H1 (cell line): ENCODE results near the gene MNAT1. TPM values are rescaled to one million over a fixed set of nuclear protein-coding genes. Genes with fewer than 3 reads are reported as not detected.

Experiments
- CTCF ChIA-PET: fragments of 300-600 bp; sonication (Branson Sonifier 250); formaldehyde crosslinking; loops from one replicate; lab custom pipeline; 2021; ENCODE audit not compliant: partially characterized antibody; lab: Charles Lee
- POLR2A ChIA-PET: fragments of 300-600 bp; sonication (Branson Sonifier 250); formaldehyde crosslinking; loops from one replicate; lab custom pipeline; 2021; ENCODE audit warnings: inconsistent platforms; ENCODE audit not compliant: partially characterized antibody; lab: Charles Lee
- DNase-seq, 2 experiments: peaks; one replicate each; pipeline versions ENCODE4 v3.0.0 to v3.0.0-alpha.2; 2010 to 2022; ENCODE audit warnings: low spot score in 2 of 2, low read depth in 1 of 2, mixed read lengths in 1 of 2
- FAIRE-seq: peaks from 2 replicates; lab custom pipeline; 2011; peaks lifted over from hg19 to GRCh38; lab: Jason Lieb, UNC
- H2AFZ ChIP-seq: 2 replicates; pipeline ENCODE4 v1.8.1; 2012; ENCODE audit warnings: low read length, inconsistent platforms
- H2AK5ac ChIP-seq: 2 replicates; pipeline ENCODE4 v1.6.1; 2013; ENCODE audit warnings: low read depth, low read length
- H2BK120ac ChIP-seq: replicated peaks from 2 replicates; pipeline ENCODE3; 2013; ENCODE audit warnings: low read depth, low read length, inconsistent platforms
- H2BK12ac ChIP-seq: 2 replicates; pipeline ENCODE4 v1.6.1; 2013; ENCODE audit warnings: low read depth, low read length
- H2BK15ac ChIP-seq: 2 replicates; pipeline ENCODE4 v1.6.1; 2013; ENCODE audit warnings: low read length
- H2BK20ac ChIP-seq: 2 replicates; pipeline ENCODE4 v1.6.1; 2013; ENCODE audit warnings: low read length
- H2BK5ac ChIP-seq: 2 replicates; pipeline ENCODE4 v1.6.1; 2013; ENCODE audit warnings: low read depth, low read length
- H3K14ac ChIP-seq: 2 replicates; pipeline ENCODE4 v1.6.1; 2013; ENCODE audit warnings: inconsistent platforms; ENCODE audit not compliant: insufficient read length
- H3K18ac ChIP-seq: 2 replicates; pipeline ENCODE4 v1.6.1; 2013; ENCODE audit warnings: low read length; ENCODE audit errors: extremely low read depth
- H3K23ac ChIP-seq: 2 replicates; pipeline ENCODE4 v1.6.1; 2013; ENCODE audit warnings: inconsistent platforms; ENCODE audit not compliant: insufficient read length
- H3K23me2 ChIP-seq: 2 replicates; pipeline ENCODE4 v1.6.1; 2013; ENCODE audit warnings: low read depth, low read length
- H3K27ac ChIP-seq: 2 replicates; pipeline ENCODE4 v1.6.1; 2011; ENCODE audit warnings: low read depth, low read length, inconsistent platforms
- H3K27me3 ChIP-seq, 4 experiments: replicated peaks in 1 of 4; 1 replicate in 1 of 4; 2 replicates in 3 of 4; pipeline versions ENCODE4 v1.6.1 to v1.8.1; 2011 to 2013; ENCODE audit warnings: low read length in 3 of 4, mild to moderate bottlenecking in 3 of 4, inconsistent platforms in 2 of 4, mixed read lengths in 2 of 4, moderate library complexity in 1 of 4; ENCODE audit not compliant: control insufficient read depth in 3 of 4, insufficient read depth in 3 of 4; ENCODE audit errors: extremely low read depth in 1 of 4
- H3K36me3 ChIP-seq, 4 experiments: 2 replicates each; pipeline versions ENCODE4 v1.6.1 to v1.8.1; 2011 to 2013; ENCODE audit warnings: mild to moderate bottlenecking in 4 of 4, low read length in 3 of 4, moderate library complexity in 2 of 4, control low read depth in 1 of 4, inconsistent platforms in 1 of 4; ENCODE audit not compliant: insufficient read depth in 4 of 4, control insufficient read depth in 2 of 4
- H3K4ac ChIP-seq: replicated peaks from 2 replicates; pipeline ENCODE3; 2013; ENCODE audit warnings: low read length, low read depth, mixed read lengths, inconsistent platforms; ENCODE audit not compliant: insufficient read length
- H3K4me1 ChIP-seq, 4 experiments: replicated peaks in 1 of 4; 1 replicate in 1 of 4; 2 replicates in 3 of 4; pipeline versions ENCODE4 v1.6.1 to v1.8.1; 2011 to 2013; ENCODE audit warnings: low read length in 3 of 4, inconsistent platforms in 2 of 4, mixed read lengths in 1 of 4; ENCODE audit not compliant: insufficient read depth in 4 of 4, control insufficient read depth in 3 of 4
- H3K4me2 ChIP-seq, 2 experiments: 2 replicates each; pipeline versions ENCODE4 v1.6.1 to v1.8.1; 2011 to 2013; ENCODE audit warnings: low read depth in 2 of 2, low read length in 2 of 2, control low read depth in 1 of 2, inconsistent platforms in 1 of 2, mild to moderate bottlenecking in 1 of 2; ENCODE audit not compliant: insufficient read depth in 1 of 2
- H3K4me3 ChIP-seq, 4 experiments: fragments of 200-600, 300-600 bp in 1 of 4; sonication (generic), shearing (Covaris generic), sonication (Bioruptor Twin) in 1 of 4; 2 replicates each; pipeline versions ENCODE4 v1.5.1 to v1.8.1; 2011 to 2016; ENCODE audit warnings: low read length in 4 of 4, low read depth in 3 of 4, control low read depth in 2 of 4, inconsistent platforms in 2 of 4, mild to moderate bottlenecking in 2 of 4, mixed read lengths in 1 of 4, moderate library complexity in 1 of 4; ENCODE audit not compliant: insufficient read depth in 2 of 4; ENCODE audit errors: extremely low read depth in 1 of 4
- H3K56ac ChIP-seq: replicated peaks from 2 replicates; pipeline ENCODE3; 2013; ENCODE audit warnings: low read depth, mild to moderate bottlenecking, mixed read lengths, low read length, inconsistent platforms; ENCODE audit not compliant: insufficient read length
- H3K79me1 ChIP-seq: 2 replicates; pipeline ENCODE4 v1.6.1; 2013; ENCODE audit warnings: low read depth, low read length, control low read depth
- H3K79me2 ChIP-seq, 2 experiments: 2 replicates each; pipeline versions ENCODE4 v1.6.1 to v1.8.1; 2012 to 2013; ENCODE audit warnings: low read length in 2 of 2, mild to moderate bottlenecking in 2 of 2, inconsistent platforms in 1 of 2; ENCODE audit not compliant: insufficient read depth in 2 of 2, control insufficient read depth in 1 of 2
- H3K9ac ChIP-seq, 4 experiments: replicated peaks in 1 of 4; 1 replicate in 1 of 4; 2 replicates in 3 of 4; pipeline versions ENCODE4 v1.6.1 to v1.8.1; 2011 to 2013; ENCODE audit warnings: low read depth in 3 of 4, low read length in 3 of 4, control low read depth in 2 of 4, mild to moderate bottlenecking in 2 of 4, moderate library complexity in 2 of 4, inconsistent platforms in 1 of 4; ENCODE audit errors: extremely low read depth in 1 of 4
- H3K9me3 ChIP-seq, 2 experiments: 2 replicates each; pipeline versions ENCODE4 v1.6.1 to v1.8.1; 2012 to 2013; ENCODE audit warnings: mild to moderate bottlenecking in 2 of 2, moderate library complexity in 2 of 2, control low read depth in 1 of 2, inconsistent platforms in 1 of 2, low read depth in 1 of 2, low read length in 1 of 2, mixed read lengths in 1 of 2; ENCODE audit not compliant: insufficient read depth in 2 of 2
- H4K20me1 ChIP-seq, 2 experiments: replicated peaks in 1 of 2; 2 replicates each; pipeline versions ENCODE3 to v1.8.1; 2011 to 2013; ENCODE audit warnings: inconsistent platforms in 2 of 2, low read length in 2 of 2, mild to moderate bottlenecking in 1 of 2; ENCODE audit not compliant: insufficient read depth in 2 of 2, control insufficient read depth in 1 of 2
- H4K5ac ChIP-seq: 2 replicates; pipeline ENCODE4 v1.6.1; 2013; ENCODE audit warnings: low read length, low read depth, mixed read lengths, inconsistent platforms; ENCODE audit not compliant: insufficient read length
- H4K8ac ChIP-seq: 2 replicates; pipeline ENCODE4 v1.8.0; 2013; ENCODE audit warnings: mild to moderate bottlenecking, moderate library complexity, low read length, inconsistent platforms; ENCODE audit not compliant: insufficient read depth; ENCODE audit errors: extremely low read depth
- H4K91ac ChIP-seq: replicated peaks from 2 replicates; pipeline ENCODE3; 2013; ENCODE audit warnings: low read length, mixed read lengths, inconsistent platforms; ENCODE audit not compliant: insufficient read length
- EGR1 ChIP-seq: IDR thresholded peaks from 2 replicates; pipeline ENCODE4 v1.6.1; 2011; ENCODE audit warnings: low read depth, low read length, borderline replicate concordance
- FOSL1 ChIP-seq: IDR thresholded peaks from 2 replicates; pipeline ENCODE4 v1.6.1; 2011; ENCODE audit warnings: mild to moderate bottlenecking, low read depth, low read length, moderate library complexity; ENCODE audit not compliant: insufficient read depth
- KDM4A ChIP-seq: IDR thresholded peaks from one replicate; pipeline ENCODE4 v1.7.1; 2012; ENCODE audit warnings: low read depth, mild to moderate bottlenecking, moderate library complexity, low read length, inconsistent platforms; ENCODE audit not compliant: severe bottlenecking
- SUZ12 ChIP-seq: fragments of 200-600 bp; sonication (generic); IDR thresholded peaks from 2 replicates; pipeline ENCODE4 v1.6.1; 2012; ENCODE audit warnings: mild to moderate bottlenecking, inconsistent platforms, low read length, moderate library complexity, mixed read lengths
- ZNF274 ChIP-seq: IDR thresholded peaks from 2 replicates; pipeline ENCODE4 v1.7.0; 2012; ENCODE audit warnings: low read length, borderline replicate concordance; ENCODE audit errors: extremely low read depth
- WGBS, 2 experiments: shearing (Covaris generic) in 1 of 2; methylation state at CpG; one replicate each; pipeline versions ENCODE4 v1.1.6 to v1.1.7; 2013 to 2015; ENCODE audit warnings: low lambda C conversion rate in 2 of 2, mixed read lengths in 2 of 2, inconsistent platforms in 1 of 2, low coverage in 1 of 2, missing lambda C conversion rate in 1 of 2; ENCODE audit not compliant: insufficient replicate concordance in 2 of 2, insufficient coverage in 1 of 2, insufficient read length in 1 of 2; ENCODE audit errors: extremely low coverage in 1 of 2, missing lambda C conversion rate in 1 of 2; 5-methylcytosine and 5-hydroxymethylcytosine counted together
- polyA plus RNA-seq, 7 experiments: library from polyadenylated mRNA; depleted of rRNA in 3 of 7; stranded (reverse) in 5 of 7; unstranded in 2 of 7; fragments of >200 nt in 5 of 7; fragments of 200-250 nt in 2 of 7; gene quantifications; 1 replicate in 5 of 7; 2 replicates in 1 of 7; 4 replicates in 1 of 7; pipeline versions ENCODE4 v1.2.1 to v1.2.3, GENCODE V29; 2011 to 2013; ENCODE audit warnings: missing spikeins in 2 of 7, mixed read lengths in 2 of 7
- total RNA-seq: library from RNA; stranded (reverse); fragmentation: NEBNext Ultra II Directional; extraction: Animal tissue kit (Norgen Biotek cat#: 25700); gene quantifications from 2 replicates; pipeline ENCODE4 v1.2.1, GENCODE V29; 2021

Gene MNAT1
- total and polyA plus RNA-seq, 2 of the 8 experiments (the other 6 are each of a cell fraction or from before 2014, with no cell fraction given): 34.7 to 52.1 TPM

DNA sequence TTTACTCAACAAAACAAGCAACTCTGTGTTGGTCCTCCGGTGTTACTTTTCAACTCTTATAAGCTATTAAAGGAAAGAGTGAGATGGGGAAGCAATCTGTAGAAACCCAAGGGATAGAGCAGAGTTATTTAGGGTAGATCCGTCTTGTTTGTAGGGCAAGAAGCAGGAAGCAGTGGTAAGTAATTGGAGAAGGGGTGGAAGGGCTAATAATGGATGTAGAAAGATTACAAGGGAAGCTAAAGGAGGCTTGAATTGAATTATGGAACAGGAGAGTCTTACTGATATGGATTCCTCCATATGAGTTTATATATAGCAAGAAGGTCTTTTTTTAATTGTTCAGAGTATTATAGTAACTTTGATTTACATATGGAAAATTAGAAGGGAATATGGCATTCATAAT, 72.7 kb downstream of the MNAT1 start:
- Histone ChIP-seq H3K79me2 (no peaks in the 10 kb centered on the region), H3K18ac (no peak overlapping the region), H2BK5ac (no peak overlapping the region), H3K4me3 (no peak overlapping the region), H2BK20ac (no peak overlapping the region), H2AK5ac (no peak overlapping the region), H4K8ac (no peak overlapping the region), H3K14ac (no peak overlapping the region), H4K20me1 (no peaks in the 10 kb centered on the region), H3K9ac (no peak overlapping the region), H4K91ac (no peak overlapping the region), H2BK15ac (no peak overlapping the region), H3K4me2 (no peak overlapping the region), H3K56ac (no peak overlapping the region), H2AFZ (no peak overlapping the region), H2BK12ac (no peak overlapping the region), H3K27me3 (no peaks in the 10 kb centered on the region), H3K27ac (no peak overlapping the region), H3K9me3 (no peaks in the 10 kb centered on the region), H3K4ac (no peak overlapping the region), H3K36me3 (peaks cover 0 to 3% (median 0%) of the 10 kb centered on the region in 4 experiments; a peak in 1 of 8 replicates), H3K23me2 (no peaks in the 10 kb centered on the region), H4K5ac (no peak overlapping the region), H3K79me1 (no peaks in the 10 kb centered on the region), H2BK120ac (no peak overlapping the region), H3K23ac (no peak overlapping the region), H3K4me1 (no peaks in the 10 kb centered on the region)
- ChIA-PET POLR2A (no interaction called here), CTCF (interaction anchor here (0.9 kb wide), 1 partner anchor 11 kb away, joined by 3 read pairs; no protein-coding TSS in a partner anchor)
- DNase-seq (no peak), FAIRE-seq (no peak)
- WGBS, 2 experiments: 87% methylated on average over 2 of the region's 2 CpGs; no CpG with 5 or more reads in 1 of the 2 experiments
- no peak for TF ChIP-seq FOSL1
- no peak for TF ChIP-seq SUZ12
- TF ChIP-seq KDM4A: no peak
- TF ChIP-seq ZNF274: no peak
- TF ChIP-seq EGR1: no peak
